Stimulated activated CD8-positive, alpha-beta memory T cell treated with anti-CD3 and anti-CD28 coated beads, Interleukin-4, amount 100 ng/mL, for 24 hours (primary cell): ENCODE results near the gene ATE1.
"Not testable (repeated sequence)": the region's sequence is repeated elsewhere in the genome, so short reads cannot be mapped to it uniquely, and the experiment has no call there.

Experiments
- DNase-seq: peaks from one replicate; pipeline ENCODE4 v3.0.0-alpha.2; 2020; ENCODE audit warnings: low read depth

The ATE1 gene

GRCh38 chr10:121927841-121928527, at the start of gene ATE1:
TSS of gene ATE1 (minus strand) at chr10:121928031. CDS start at chr10:121927949, 82 bp downstream.
- peak; percentile 70 for DNase-seq

GRCh38 chr10:121976607-121977006, 48.8 kb upstream of the ATE1 start:
- no peak for DNase-seq

GRCh38 chr10:121975295-121976086, 47.7 kb upstream of the ATE1 start:
- DNase-seq = no peak

GRCh38 chr10:121974535-121975294, 46.9 kb upstream of the ATE1 start, which contains the start of gene NSMCE4A:
TSS of gene NSMCE4A (minus strand) at chr10:121975217. CDS start at chr10:121975165, 52 bp downstream.
- peak; percentile 68 for DNase-seq

GRCh38 chr10:121974019-121974534, 46.2 kb upstream of the ATE1 start:
- no peak for DNase-seq

- DNase-seq = not testable (repeated sequence)
These were observed 41.3 kb upstream of the ATE1 start for GRCh38 chr10:121969086-121969485.

GRCh38 chr10:121965996-121966395, 38.2 kb upstream of the ATE1 start:
- no peak for DNase-seq

GRCh38 chr10:121961456-121961855, 33.6 kb upstream of the ATE1 start:
- no peak for DNase-seq

GRCh38 chr10:121959671-121960070, 31.8 kb upstream of the ATE1 start:
- no peak for DNase-seq

- DNase-seq = no peak
These were observed 28.6 kb upstream of the ATE1 start for GRCh38 chr10:121956111-121957061.

GRCh38 chr10:121952226-121952625, 24.4 kb upstream of the ATE1 start:
- DNase-seq = no peak

- no peak for DNase-seq
These were observed 21.6 kb upstream of the ATE1 start for GRCh38 chr10:121949451-121949850.

- no peak for DNase-seq
These were observed 21.2 kb upstream of the ATE1 start for GRCh38 chr10:121949049-121949448.

- DNase-seq = no peak
These were observed 19.8 kb upstream of the ATE1 start for GRCh38 chr10:121947343-121948330.

GRCh38 chr10:121942749-121943416, 15.1 kb upstream of the ATE1 start:
- no peak for DNase-seq

- DNase-seq = no peak
These were observed 13.7 kb upstream of the ATE1 start for GRCh38 chr10:121941532-121941931.

- no peak for DNase-seq
These were observed 8.5 kb upstream of the ATE1 start for GRCh38 chr10:121936295-121936694.

GRCh38 chr10:121935702-121936101, 7.9 kb upstream of the ATE1 start:
- DNase-seq = no peak
